H9 (cell line): Measurements from ENCODE around the gene ZNF747. TPM values are rescaled to one million over a fixed set of nuclear protein-coding genes. Genes with fewer than 3 reads are reported as not detected.

Experiments
- DNase-seq: peaks from one replicate; pipeline ENCODE4 v3.0.0-alpha.2; 2017
- H2AFZ ChIP-seq: one replicate; pipeline ENCODE4 v1.6.1; 2013; ENCODE audit warnings: mild to moderate bottlenecking, low read length, control low read depth, moderate library complexity
- H2AK5ac ChIP-seq: 2 replicates; pipeline ENCODE4 v1.6.1; 2013; ENCODE audit warnings: low read length, control low read depth, mixed read lengths; ENCODE audit not compliant: insufficient read length
- H2BK120ac ChIP-seq: one replicate; pipeline ENCODE4 v1.6.1; 2013; ENCODE audit warnings: low read depth, mild to moderate bottlenecking, low read length, control low read depth, inconsistent platforms; ENCODE audit not compliant: poor library complexity, severe bottlenecking
- H2BK12ac ChIP-seq: 2 replicates; pipeline ENCODE4 v1.6.1; 2013; ENCODE audit warnings: low read length, control low read depth, mixed read lengths, low read depth; ENCODE audit not compliant: insufficient read length
- H2BK15ac ChIP-seq: 2 replicates; pipeline ENCODE4 v1.6.1; 2013; ENCODE audit warnings: low read depth, low read length, control low read depth
- H2BK20ac ChIP-seq: one replicate; pipeline ENCODE4 v1.6.1; 2013; ENCODE audit warnings: low read depth, mild to moderate bottlenecking, low read length, control low read depth, inconsistent platforms; ENCODE audit not compliant: poor library complexity, severe bottlenecking
- H2BK5ac ChIP-seq: 2 replicates; pipeline ENCODE4 v1.6.1; 2013; ENCODE audit warnings: low read length, control low read depth, mixed read lengths; ENCODE audit not compliant: insufficient read length
- H3K14ac ChIP-seq: 2 replicates; pipeline ENCODE4 v1.6.1; 2013; ENCODE audit warnings: low read length, control low read depth; ENCODE audit not compliant: insufficient read depth
- H3K18ac ChIP-seq: 2 replicates; pipeline ENCODE4 v1.6.1; 2013; ENCODE audit warnings: low read depth, mild to moderate bottlenecking, mixed read lengths, low read length, control low read depth; ENCODE audit not compliant: insufficient read length
- H3K23ac ChIP-seq: 2 replicates; pipeline ENCODE4 v1.6.1; 2013; ENCODE audit warnings: low read length, control low read depth, mixed read lengths, low read depth; ENCODE audit not compliant: insufficient read length
- H3K23me2 ChIP-seq: 2 replicates; pipeline ENCODE4 v1.6.1; 2013; ENCODE audit warnings: low read depth, mild to moderate bottlenecking, mixed read lengths, low read length, control low read depth; ENCODE audit not compliant: insufficient read length, poor library complexity, severe bottlenecking
- H3K27ac ChIP-seq: 2 replicates; pipeline ENCODE4 v1.5.1; 2013; ENCODE audit warnings: low read length, control low read depth, mixed read lengths, low read depth; ENCODE audit not compliant: insufficient read length
- H3K27me3 ChIP-seq: 2 replicates; pipeline ENCODE4 v1.6.1; 2013; ENCODE audit warnings: low read length, control low read depth, inconsistent platforms; ENCODE audit not compliant: insufficient read depth
- H3K4ac ChIP-seq: 2 replicates; pipeline ENCODE4 v1.6.1; 2013; ENCODE audit warnings: low read depth, mild to moderate bottlenecking, control low read depth, inconsistent platforms, low read length, moderate library complexity
- H3K4me1 ChIP-seq: 2 replicates; pipeline ENCODE4 v1.6.1; 2013; ENCODE audit warnings: low read length, control low read depth, inconsistent platforms; ENCODE audit not compliant: insufficient read depth
- H3K4me2 ChIP-seq: 2 replicates; pipeline ENCODE4 v1.6.1; 2013; ENCODE audit warnings: low read length, control low read depth, mixed read lengths; ENCODE audit not compliant: insufficient read length, insufficient read depth
- H3K56ac ChIP-seq: 2 replicates; pipeline ENCODE4 v1.6.1; 2013; ENCODE audit warnings: low read depth, mild to moderate bottlenecking, mixed read lengths, low read length, control low read depth; ENCODE audit not compliant: insufficient read length
- H3K79me1 ChIP-seq: 2 replicates; pipeline ENCODE4 v1.6.1; 2013; ENCODE audit warnings: low read depth, mild to moderate bottlenecking, moderate library complexity, low read length, control low read depth, inconsistent platforms; ENCODE audit not compliant: insufficient read depth, poor library complexity, severe bottlenecking
- H3K79me2 ChIP-seq: 2 replicates; pipeline ENCODE4 v1.6.1; 2013; ENCODE audit warnings: low read length, control low read depth, inconsistent platforms; ENCODE audit not compliant: insufficient read depth
- H3K9ac ChIP-seq: 2 replicates; pipeline ENCODE4 v1.6.1; 2013; ENCODE audit warnings: low read length, control low read depth, mixed read lengths; ENCODE audit not compliant: insufficient read length; ENCODE audit errors: extremely low read depth
- H3K9me3 ChIP-seq: one replicate; pipeline ENCODE4 v1.6.1; 2013; ENCODE audit warnings: low read depth, low read length, inconsistent platforms; ENCODE audit not compliant: control insufficient read depth
- H3T11ph ChIP-seq: one replicate; pipeline ENCODE4 v1.6.1; 2013; ENCODE audit warnings: mild to moderate bottlenecking, low read length, control low read depth, inconsistent platforms
- H4K20me1 ChIP-seq: one replicate; pipeline ENCODE4 v1.6.1; 2013; ENCODE audit not compliant: control insufficient read depth, insufficient read length, insufficient read depth
- H4K5ac ChIP-seq: 2 replicates; pipeline ENCODE4 v1.6.1; 2013; ENCODE audit warnings: low read depth, mild to moderate bottlenecking, mixed read lengths, low read length, control low read depth; ENCODE audit not compliant: insufficient read length
- H4K8ac ChIP-seq: replicated peaks from 2 replicates; pipeline ENCODE4 v1.6.1; 2013; ENCODE audit warnings: low read length, control low read depth, mixed read lengths, low read depth; ENCODE audit not compliant: insufficient read length
- H4K91ac ChIP-seq: 2 replicates; pipeline ENCODE4 v1.6.1; 2013; ENCODE audit warnings: low read depth, mild to moderate bottlenecking, moderate library complexity, mixed read lengths, low read length, control low read depth; ENCODE audit not compliant: insufficient read length
- H3K27ac Mint-ChIP-seq, 3 experiments: 2 replicates in 2 of 3; 3 replicates in 1 of 3; pipeline ENCODE4 v1.8.0; 2020 to 2021; ENCODE audit warnings: mixed read lengths in 3 of 3, mild to moderate bottlenecking in 1 of 3, moderate library complexity in 1 of 3
- H3K27me3 Mint-ChIP-seq: 2 replicates; pipeline ENCODE4 v1.8.0; 2021; ENCODE audit warnings: low read depth, mild to moderate bottlenecking, moderate library complexity, mixed read lengths
- H3K36me3 Mint-ChIP-seq, 3 experiments: 2 replicates in 2 of 3; 3 replicates in 1 of 3; pipeline ENCODE4 v1.8.0; 2020 to 2021; ENCODE audit warnings: low read depth in 3 of 3, mixed read lengths in 3 of 3; ENCODE audit not compliant: insufficient read depth in 1 of 3
- H3K4me1 Mint-ChIP-seq, 2 experiments: 2 replicates each; pipeline ENCODE4 v1.8.0; 2020; ENCODE audit warnings: mixed read lengths in 2 of 2
- H3K4me3 Mint-ChIP-seq, 2 experiments: 2 replicates in 1 of 2; 3 replicates in 1 of 2; pipeline ENCODE4 v1.8.0; 2020 to 2021; ENCODE audit warnings: mild to moderate bottlenecking in 2 of 2, mixed read lengths in 2 of 2, moderate library complexity in 1 of 2
- H3K9me3 Mint-ChIP-seq, 2 experiments: 2 replicates in 1 of 2; 3 replicates in 1 of 2; pipeline ENCODE4 v1.8.0; 2020; ENCODE audit warnings: mild to moderate bottlenecking in 2 of 2, mixed read lengths in 2 of 2, moderate library complexity in 1 of 2
- WGBS: extraction: QIAGEN DNeasy Blood & Tissue Kit; methylation state at CpG from one replicate; pipeline ENCODE4 v1.1.7; 2013; ENCODE audit warnings: missing lambda C conversion rate, low lambda C conversion rate, mixed read lengths; ENCODE audit not compliant: insufficient read length; ENCODE audit errors: extremely low coverage; 5-methylcytosine and 5-hydroxymethylcytosine counted together
- total RNA-seq: library from RNA; stranded (reverse); gene quantifications from 2 replicates; pipeline ENCODE4 v1.2.1, GENCODE V29; 2021
- TF ChIP-seq, protein P1 (sequence below): fragments of 200-600 bp; sonication (generic); conservative IDR thresholded peaks from 3 replicates; pipeline ENCODE4 v1.8.0; 2021; ENCODE audit warnings: antibody characterized with exemption, mild to moderate bottlenecking

ZNF747 gene
- total RNA-seq, 1 experiment from 2014 or later, result 18.4 TPM

- Mint-ChIP-seq H3K27me3 (no peaks in the 10 kb centered on the region), H3K4me1 (peaks cover 14 to 26% of the 10 kb centered on the region in 2 experiments), H3K36me3 (peaks cover 5 to 32% (median 28%) of the 10 kb centered on the region in 3 experiments), H3K9me3 (no peaks in the 10 kb centered on the region), H3K27ac (peak overlapping the region in 1 of 3 experiments; percentile 80; a peak in 2 of 7 replicates), H3K4me3 (peak overlapping the region; percentile 48 to 86; a peak in 4 of 5 replicates)
- Histone ChIP-seq H3K4ac (no peak overlapping the region), H2BK20ac (no peak overlapping the region), H3K56ac (no peak overlapping the region), H2BK12ac (no peak overlapping the region), H4K5ac (no peak overlapping the region), H3K23ac (no peak overlapping the region), H3T11ph (no peak overlapping the region), H2BK15ac (no peak overlapping the region), H4K20me1 (no peaks in the 10 kb centered on the region), H3K18ac (no peak overlapping the region), H3K9me3 (no peaks in the 10 kb centered on the region), H3K4me1 (no peaks in the 10 kb centered on the region; the same call in 1 of the 2 replicates), H3K27me3 (no peaks in the 10 kb centered on the region), H3K27ac (no peak overlapping the region), H2BK120ac (no peak overlapping the region), H4K91ac (no peak overlapping the region), H3K14ac (no peak overlapping the region), H3K79me2 (no peaks in the 10 kb centered on the region), H3K23me2 (peaks cover 4% of the 10 kb centered on the region), H3K4me2 (no peak overlapping the region), H3K9ac (no peak overlapping the region), H2AK5ac (no peak overlapping the region), H3K79me1 (no peaks in the 10 kb centered on the region), H2BK5ac (no peak overlapping the region), H2AFZ (no peak overlapping the region), H4K8ac (no peak overlapping the region)
- TF ChIP-seq, protein P1, sequence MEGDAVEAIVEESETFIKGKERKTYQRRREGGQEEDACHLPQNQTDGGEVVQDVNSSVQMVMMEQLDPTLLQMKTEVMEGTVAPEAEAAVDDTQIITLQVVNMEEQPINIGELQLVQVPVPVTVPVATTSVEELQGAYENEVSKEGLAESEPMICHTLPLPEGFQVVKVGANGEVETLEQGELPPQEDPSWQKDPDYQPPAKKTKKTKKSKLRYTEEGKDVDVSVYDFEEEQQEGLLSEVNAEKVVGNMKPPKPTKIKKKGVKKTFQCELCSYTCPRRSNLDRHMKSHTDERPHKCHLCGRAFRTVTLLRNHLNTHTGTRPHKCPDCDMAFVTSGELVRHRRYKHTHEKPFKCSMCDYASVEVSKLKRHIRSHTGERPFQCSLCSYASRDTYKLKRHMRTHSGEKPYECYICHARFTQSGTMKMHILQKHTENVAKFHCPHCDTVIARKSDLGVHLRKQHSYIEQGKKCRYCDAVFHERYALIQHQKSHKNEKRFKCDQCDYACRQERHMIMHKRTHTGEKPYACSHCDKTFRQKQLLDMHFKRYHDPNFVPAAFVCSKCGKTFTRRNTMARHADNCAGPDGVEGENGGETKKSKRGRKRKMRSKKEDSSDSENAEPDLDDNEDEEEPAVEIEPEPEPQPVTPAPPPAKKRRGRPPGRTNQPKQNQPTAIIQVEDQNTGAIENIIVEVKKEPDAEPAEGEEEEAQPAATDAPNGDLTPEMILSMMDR, result no peak
- no peak for DNase-seq
- WGBS, result no CpG with 5 or more reads among the region's 69 CpGs
These were observed 20.9 kb upstream of the ZNF747 start for GRCh38 chr16:30555315-30556124.
